Embryonic facial prominence (tissue), 1 donor: Measurements from ENCODE around the gene LUC7L3.

Experiments
- DNase-seq: peaks from one replicate; pipeline ENCODE4 v3.0.0-alpha.2; 2016; ENCODE audit errors: extremely low spot score

LUC7L3 gene

GRCh38 chr17:50685691-50686493 lies 33.5 kb upstream of the LUC7L3 start:
- DNase-seq: no peak

- DNase-seq: no peak
Observed at GRCh38 chr17:50686494-50687199, 32.8 kb upstream of the LUC7L3 start.

GRCh38 chr17:50687200-50688066 lies 32.0 kb upstream of the LUC7L3 start:
- DNase-seq: no peak

- no peak for DNase-seq
Observed at GRCh38 chr17:50688245-50688644, 31.2 kb upstream of the LUC7L3 start.

GRCh38 chr17:50689251-50689650 lies 30.2 kb upstream of the LUC7L3 start:
- DNase-seq: no peak

- DNase-seq: no peak
Observed at GRCh38 chr17:50689956-50690886, 29.2 kb upstream of the LUC7L3 start.

- no peak for DNase-seq
Observed at GRCh38 chr17:50690887-50691549, 28.4 kb upstream of the LUC7L3 start.

GRCh38 chr17:50691550-50692447 lies 27.6 kb upstream of the LUC7L3 start:
- no peak for DNase-seq

GRCh38 chr17:50692448-50693035 lies 26.9 kb upstream of the LUC7L3 start:
- DNase-seq: no peak

GRCh38 chr17:50693036-50693682 lies 26.2 kb upstream of the LUC7L3 start:
- no peak for DNase-seq

- no peak for DNase-seq
Observed at GRCh38 chr17:50696365-50696879, 23.0 kb upstream of the LUC7L3 start.

GRCh38 chr17:50697062-50697461 lies 22.3 kb upstream of the LUC7L3 start:
- DNase-seq: no peak

- no peak for DNase-seq
Observed at GRCh38 chr17:50697663-50698272, 21.6 kb upstream of the LUC7L3 start.

- DNase-seq: no peak
Observed at GRCh38 chr17:50699410-50699809, 20.0 kb upstream of the LUC7L3 start.

GRCh38 chr17:50703162-50703561 lies 16.2 kb upstream of the LUC7L3 start:
- DNase-seq: no peak

GRCh38 chr17:50707289-50708049 lies 11.9 kb upstream of the LUC7L3 start, which contains the start of gene ANKRD40:
Gene ANKRD40, minus strand, starts transcription at chr17:50707914. Its CDS starts 260 bp downstream, at chr17:50707654.
- DNase-seq: peak; percentile 91
